MM.1S (cell line): ENCODE results near the gene KIF25.

ENCODE experiments used
- DNase-seq: peaks from one replicate; pipeline ENCODE4 v3.0.0-alpha.2; 2015
- H2AFZ ChIP-seq: fragments of 300-600 bp; sonication (generic); 2 replicates; pipeline ENCODE4 v1.6.0; 2016; ENCODE audit warnings: antibody characterized with exemption, low read length
- H3F3A ChIP-seq: fragments of 300-600 bp; sonication (generic); 2 replicates; pipeline ENCODE4 v1.6.1; 2016; ENCODE audit warnings: mild to moderate bottlenecking, antibody characterized with exemption, low read length, moderate library complexity, mixed read lengths; ENCODE audit not compliant: insufficient read depth
- H3K27ac ChIP-seq: fragments of 300-600 bp; sonication (generic); 2 replicates; pipeline ENCODE4 v1.5.1; 2016; ENCODE audit warnings: mild to moderate bottlenecking, low read length
- H3K27me3 ChIP-seq: fragments of 300-600 bp; sonication (generic); replicated peaks from 2 replicates; pipeline ENCODE4 v1.6.0; 2016; ENCODE audit warnings: low read length; ENCODE audit not compliant: insufficient read depth
- H3K36me3 ChIP-seq: fragments of 300-600 bp; sonication (generic); replicated peaks from 2 replicates; pipeline ENCODE4 v1.6.1; 2016; ENCODE audit warnings: mild to moderate bottlenecking, low read length, mixed read lengths; ENCODE audit not compliant: insufficient read depth
- H3K4me1 ChIP-seq: fragments of 300-600 bp; sonication (generic); 2 replicates; pipeline ENCODE4 v1.6.1; 2016; ENCODE audit warnings: low read length, mixed read lengths
- H3K4me2 ChIP-seq: fragments of 300-600 bp; sonication (generic); 2 replicates; pipeline ENCODE4 v1.6.0; 2016; ENCODE audit warnings: low read depth, low read length
- H3K4me3 ChIP-seq: fragments of 300-600 bp; sonication (generic); 2 replicates; pipeline ENCODE4 v1.5.1; 2016; ENCODE audit warnings: low read length, mixed read lengths
- H3K79me2 ChIP-seq: fragments of 300-600 bp; sonication (generic); 2 replicates; pipeline ENCODE4 v1.6.1; 2016; ENCODE audit warnings: mixed run types, low read length, mixed read lengths
- H3K9ac ChIP-seq: fragments of 300-600 bp; sonication (generic); 2 replicates; pipeline ENCODE4 v1.6.1; 2016; ENCODE audit warnings: low read length, mixed read lengths
- H3K9me2 ChIP-seq: fragments of 300-600 bp; sonication (generic); replicated peaks from 2 replicates; pipeline ENCODE4 v1.6.1; 2016; ENCODE audit warnings: mild to moderate bottlenecking, low read length, mixed read lengths; ENCODE audit not compliant: insufficient read depth
- H3K9me3 ChIP-seq: fragments of 300-600 bp; sonication (generic); replicated peaks from 2 replicates; pipeline ENCODE4 v1.6.1; 2016; ENCODE audit warnings: mild to moderate bottlenecking, low read length, mixed read lengths; ENCODE audit not compliant: insufficient read depth
- H4K20me1 ChIP-seq: fragments of 300-600 bp; sonication (generic); 2 replicates; pipeline ENCODE4 v1.6.1; 2016; ENCODE audit warnings: mild to moderate bottlenecking, low read length, moderate library complexity, mixed read lengths; ENCODE audit not compliant: insufficient read depth
- EZH2 ChIP-seq: fragments of 300-600 bp; sonication (generic); optimal IDR thresholded peaks from 2 replicates; pipeline ENCODE3; 2017; ENCODE audit warnings: low read depth, mild to moderate bottlenecking, antibody characterized with exemption, low read length, mixed read lengths
- EZH2phosphoT487 ChIP-seq: fragments of 300-600 bp; sonication (generic); IDR thresholded peaks from 2 replicates; pipeline ENCODE4 v1.6.1; 2018; ENCODE audit warnings: antibody characterized with exemption, low read length
- TF ChIP-seq, protein P1 (sequence below): fragments of 300-600 bp; sonication (generic); IDR thresholded peaks from 2 replicates; pipeline ENCODE4 v1.5.1; 2016; ENCODE audit warnings: antibody characterized with exemption, low read length, mixed read lengths

Gene KIF25

DNA sequence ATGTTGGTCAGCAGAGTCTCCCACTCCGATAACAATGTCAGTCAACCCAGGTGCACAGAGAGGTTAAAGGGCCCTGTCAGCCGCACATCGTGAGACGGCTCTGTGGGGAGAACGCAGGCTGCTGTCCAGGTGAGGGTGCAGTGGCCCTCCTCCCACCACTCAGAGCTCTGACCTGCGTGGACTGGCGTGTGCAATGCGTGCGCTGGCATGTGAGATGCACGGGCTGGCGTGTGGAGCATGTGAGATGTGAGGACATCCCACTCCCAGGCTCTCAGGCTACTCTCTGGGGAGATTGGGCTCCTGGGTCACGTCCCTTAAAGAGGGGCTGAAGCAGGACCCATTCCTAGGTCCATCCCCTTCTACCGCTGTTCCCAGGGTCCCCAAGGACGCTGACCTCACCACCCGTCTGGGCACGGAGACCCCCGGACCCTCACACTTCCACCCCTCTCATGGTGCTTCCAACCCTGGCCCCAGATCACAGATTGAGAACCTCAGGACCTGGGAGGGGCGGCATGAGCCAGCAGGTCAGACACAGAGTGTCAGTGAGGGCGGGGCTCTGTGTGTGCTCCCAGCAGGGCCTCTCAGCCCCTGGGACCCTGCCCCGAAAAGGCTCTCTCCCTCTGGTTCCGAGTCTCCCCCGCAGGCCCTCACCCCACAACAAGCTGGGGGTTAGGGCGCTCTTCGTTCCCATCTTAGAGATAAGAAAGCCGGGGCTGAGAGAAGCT lies 90.1 kb downstream of the KIF25 start:
- Histone ChIP-seq H3K79me2 (no peaks in the 10 kb centered on the region), H3K4me3 (no peak overlapping the region), H3K9me3 (no peaks in the 10 kb centered on the region), H3K4me1 (no peaks in the 10 kb centered on the region), H3K36me3 (no peaks in the 10 kb centered on the region), H3K27ac (no peak overlapping the region), H3K9ac (no peak overlapping the region), H3K27me3 (no peaks in the 10 kb centered on the region; the same call in 1 of the 2 replicates), H3K4me2 (no peak overlapping the region), H4K20me1 (no peaks in the 10 kb centered on the region), H2AFZ (no peak overlapping the region), H3K9me2 (no peaks in the 10 kb centered on the region), H3F3A (no peaks in the 10 kb centered on the region)
- TF ChIP-seq, protein P1, sequence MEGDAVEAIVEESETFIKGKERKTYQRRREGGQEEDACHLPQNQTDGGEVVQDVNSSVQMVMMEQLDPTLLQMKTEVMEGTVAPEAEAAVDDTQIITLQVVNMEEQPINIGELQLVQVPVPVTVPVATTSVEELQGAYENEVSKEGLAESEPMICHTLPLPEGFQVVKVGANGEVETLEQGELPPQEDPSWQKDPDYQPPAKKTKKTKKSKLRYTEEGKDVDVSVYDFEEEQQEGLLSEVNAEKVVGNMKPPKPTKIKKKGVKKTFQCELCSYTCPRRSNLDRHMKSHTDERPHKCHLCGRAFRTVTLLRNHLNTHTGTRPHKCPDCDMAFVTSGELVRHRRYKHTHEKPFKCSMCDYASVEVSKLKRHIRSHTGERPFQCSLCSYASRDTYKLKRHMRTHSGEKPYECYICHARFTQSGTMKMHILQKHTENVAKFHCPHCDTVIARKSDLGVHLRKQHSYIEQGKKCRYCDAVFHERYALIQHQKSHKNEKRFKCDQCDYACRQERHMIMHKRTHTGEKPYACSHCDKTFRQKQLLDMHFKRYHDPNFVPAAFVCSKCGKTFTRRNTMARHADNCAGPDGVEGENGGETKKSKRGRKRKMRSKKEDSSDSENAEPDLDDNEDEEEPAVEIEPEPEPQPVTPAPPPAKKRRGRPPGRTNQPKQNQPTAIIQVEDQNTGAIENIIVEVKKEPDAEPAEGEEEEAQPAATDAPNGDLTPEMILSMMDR, result no peak
- no peak for TF ChIP-seq EZH2
- no peak for TF ChIP-seq EZH2phosphoT487
- no peak for DNase-seq

DNA sequence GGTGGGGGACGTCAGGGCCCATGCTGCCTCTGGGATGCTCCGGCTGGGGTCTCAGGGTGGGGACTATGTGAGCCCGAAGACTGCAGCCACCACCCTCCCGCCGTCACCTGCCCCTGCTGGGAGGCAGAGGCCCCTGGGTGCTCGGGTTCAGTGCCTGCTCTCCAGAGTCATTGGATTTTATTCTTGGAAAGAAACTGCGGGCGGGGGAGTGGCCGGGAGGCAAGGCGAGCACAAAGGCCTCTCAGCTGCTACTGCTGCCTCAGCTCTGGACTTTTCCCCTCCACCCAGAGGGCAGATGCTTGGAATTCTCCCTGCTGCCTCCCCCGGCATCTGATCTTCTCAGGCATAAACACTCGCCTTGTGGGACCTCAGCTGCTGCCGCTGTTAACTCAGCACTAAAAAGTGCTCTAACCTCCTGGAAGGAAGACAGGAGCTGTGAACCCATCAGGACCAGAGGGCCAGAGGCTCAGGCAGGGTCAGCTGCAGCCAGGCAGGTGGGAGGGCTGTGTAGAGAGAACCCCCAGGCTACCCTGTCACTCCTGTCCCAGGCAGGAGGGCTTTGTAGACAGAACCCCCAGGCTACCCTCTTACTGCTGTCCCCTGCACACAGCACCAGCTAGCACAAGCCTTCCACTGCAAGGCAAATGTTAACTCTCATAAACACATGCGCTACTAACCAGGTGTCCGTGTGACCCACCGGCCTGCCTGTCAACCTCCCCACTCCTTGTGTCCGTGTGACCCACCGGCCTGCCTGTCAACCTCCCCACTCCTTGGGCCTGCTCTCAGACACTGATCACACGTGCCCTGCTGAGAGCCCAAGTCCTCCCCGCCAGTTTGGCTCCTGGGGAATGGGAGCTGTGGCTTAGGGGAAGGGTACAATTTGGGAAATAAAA lies 90.9 kb downstream of the KIF25 start:
- no peak overlapping the region for H3K4me2 ChIP-seq
- no peak for DNase-seq
- no peaks in the 10 kb centered on the region for H3K36me3 ChIP-seq
- no peaks in the 10 kb centered on the region for H3K9me2 ChIP-seq
- no peak overlapping the region for H3K9ac ChIP-seq
- no peak overlapping the region for H2AFZ ChIP-seq
- H3K79me2 ChIP-seq, result no peaks in the 10 kb centered on the region
- H3K4me1 ChIP-seq, result no peaks in the 10 kb centered on the region
- no peak overlapping the region for H3K27ac ChIP-seq
- TF ChIP-seq EZH2phosphoT487 (no peak), EZH2 (no peak)
- TF ChIP-seq, protein P1, result no peak
- H3K4me3 ChIP-seq, result no peak overlapping the region
- no peaks in the 10 kb centered on the region for H3K9me3 ChIP-seq
- no peaks in the 10 kb centered on the region for H4K20me1 ChIP-seq
- no peaks in the 10 kb centered on the region; the same call in 1 of the 2 replicates for H3K27me3 ChIP-seq
- no peaks in the 10 kb centered on the region for H3F3A ChIP-seq

DNA sequence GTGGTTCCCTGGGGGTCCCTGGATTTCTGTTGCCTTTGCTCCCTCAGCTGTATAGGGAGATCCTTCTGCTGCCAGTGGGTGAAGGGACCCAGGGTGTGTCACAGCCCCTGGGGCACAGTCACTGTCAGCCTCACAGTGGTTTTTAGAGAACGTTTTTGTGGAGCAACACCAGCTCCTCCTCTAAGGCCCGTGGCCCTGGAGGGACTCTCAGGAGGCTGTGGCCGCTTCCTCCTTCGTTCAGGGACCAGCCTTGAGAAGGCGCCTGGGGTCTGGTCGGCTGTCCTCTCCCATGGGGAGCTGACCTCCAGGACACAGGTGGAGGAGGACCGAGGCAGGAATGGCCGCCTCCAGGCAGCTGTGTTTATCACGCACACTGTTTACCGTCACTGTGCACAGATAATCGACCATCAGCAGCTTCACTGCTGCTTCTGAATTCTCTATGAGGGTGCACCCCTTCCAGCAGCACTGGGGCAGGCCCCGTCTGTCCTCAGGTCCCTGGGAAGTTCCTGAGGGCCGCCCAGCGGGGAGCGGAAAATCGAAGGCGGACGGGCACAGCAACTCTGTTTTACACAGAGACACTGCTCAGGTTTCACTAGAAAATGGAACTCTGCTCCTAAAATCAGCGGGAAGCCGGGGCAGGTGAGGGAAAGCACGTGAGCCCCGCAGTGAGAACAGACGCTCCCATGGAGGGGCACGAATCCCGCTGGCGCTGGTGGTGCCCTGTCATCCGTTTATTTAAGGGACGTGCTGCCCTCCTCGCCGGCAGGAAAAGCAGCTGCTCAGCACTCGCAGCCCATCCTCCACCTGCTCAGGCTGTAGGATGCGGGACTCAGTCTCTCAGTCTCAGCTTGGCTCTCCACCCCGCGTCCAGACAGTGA lies 92.0 kb downstream of the KIF25 start:
- TF ChIP-seq EZH2phosphoT487 (no peak), EZH2 (no peak)
- TF ChIP-seq, protein P1, result no peak
- Histone ChIP-seq H3K4me2 (no peak overlapping the region), H3K27ac (no peak overlapping the region), H3K79me2 (no peaks in the 10 kb centered on the region), H3F3A (no peaks in the 10 kb centered on the region), H4K20me1 (no peaks in the 10 kb centered on the region), H3K36me3 (no peaks in the 10 kb centered on the region), H3K9me2 (no peaks in the 10 kb centered on the region), H3K4me1 (no peaks in the 10 kb centered on the region), H3K9me3 (no peaks in the 10 kb centered on the region), H3K4me3 (no peak overlapping the region), H2AFZ (no peak overlapping the region), H3K27me3 (no peaks in the 10 kb centered on the region), H3K9ac (no peak overlapping the region)
- DNase-seq, result no peak
